Measurements from ENCODE around the gene FNDC3B. TPM values are rescaled to one million over a fixed set of nuclear protein-coding genes. Genes with fewer than 3 reads are reported as not detected.

FNDC3B gene
- total and polyA plus RNA-seq, 4 donors: 23.3 to 74.2 (median 32.9) TPM

DNA sequence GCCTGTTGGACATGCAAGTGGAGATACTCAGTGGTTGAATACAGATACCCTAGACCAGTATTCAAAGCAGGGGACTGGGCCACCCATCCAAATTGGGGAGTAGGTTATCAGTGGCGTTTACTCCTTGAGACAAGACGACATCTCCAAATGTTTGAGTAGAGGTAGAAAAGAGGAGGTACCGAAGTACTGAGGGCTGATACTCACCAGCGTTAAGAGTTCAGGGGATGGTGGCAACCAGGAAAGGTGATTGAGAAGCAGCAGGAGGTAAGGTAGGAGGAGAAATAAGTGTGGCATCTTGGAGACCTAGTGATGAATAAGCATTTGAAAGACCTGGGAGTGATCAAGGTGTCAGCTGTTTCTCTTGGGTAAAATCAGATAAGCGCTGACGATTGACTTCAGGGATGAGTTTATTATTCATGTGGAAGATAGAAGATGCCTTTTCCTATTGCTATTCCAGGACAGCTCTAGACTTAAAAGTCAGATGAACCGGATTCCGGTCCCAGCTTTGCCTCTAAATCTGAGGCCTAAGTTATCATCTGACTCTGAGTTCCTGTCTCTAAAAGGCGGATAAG lies 312.6 kb downstream of the FNDC3B start:
- Histone ChIP-seq H3K27ac (ENCODE audit: low read depth in 1 of 2, low read length in 2 of 2) (no peak overlapping the region), H3K36me3 (ENCODE audit: control insufficient read depth in 4 of 4, insufficient read depth in 3 of 4, low read depth in 1 of 4, low read length in 3 of 4) (peaks cover 9 to 50% (median 38%) of the 10 kb centered on the region in 4 donors), H3K9me3 (ENCODE audit: control insufficient read depth in 4 of 4, low read length in 3 of 4) (no peaks in the 10 kb centered on the region), H3K4me3 (ENCODE audit: low read depth in 1 of 3, low read length in 3 of 3) (no peak overlapping the region), H3K9ac (ENCODE audit: low read depth in 1 of 2, low read length in 2 of 2) (no peak overlapping the region), H3K4me1 (ENCODE audit: control insufficient read depth in 4 of 4, insufficient read depth in 4 of 4, low read length in 3 of 4) (peaks cover 0 to 5% (median 3%) of the 10 kb centered on the region in 4 donors), H3K27me3 (ENCODE audit: control insufficient read depth in 4 of 4, insufficient read depth in 4 of 4, low read length in 3 of 4) (no peaks in the 10 kb centered on the region)
- TF ChIP-seq RAD21 (IDR thresholded peaks at IDR 0.05) (no peak), TAF1 (conservative IDR thresholded peaks at IDR 0.05) (no peak), EGR1 (IDR thresholded peaks at IDR 0.05; ENCODE audit: low read depth in 2 of 2) (no peak), HNF4G (IDR thresholded peaks at IDR 0.05) (no peak), HNF4A (conservative IDR thresholded peaks at IDR 0.05) (no peak), SP1 (IDR thresholded peaks at IDR 0.05) (no peak), RXRA (IDR thresholded peaks at IDR 0.05) (no peak), NR2F2 (IDR thresholded peaks at IDR 0.05) (no peak), GABPA (IDR thresholded peaks at IDR 0.05 in 1 of 2, conservative IDR thresholded peaks at IDR 0.05 in 1 of 2) (no peak), FOXA1 (IDR thresholded peaks at IDR 0.05) (no peak), FOXA2 (IDR thresholded peaks at IDR 0.05) (no peak), YY1 (IDR thresholded peaks at IDR 0.05) (no peak), ATF3 (IDR thresholded peaks at IDR 0.05) (no peak), JUND (IDR thresholded peaks at IDR 0.05) (no peak)
- TF ChIP-seq, protein P1, sequence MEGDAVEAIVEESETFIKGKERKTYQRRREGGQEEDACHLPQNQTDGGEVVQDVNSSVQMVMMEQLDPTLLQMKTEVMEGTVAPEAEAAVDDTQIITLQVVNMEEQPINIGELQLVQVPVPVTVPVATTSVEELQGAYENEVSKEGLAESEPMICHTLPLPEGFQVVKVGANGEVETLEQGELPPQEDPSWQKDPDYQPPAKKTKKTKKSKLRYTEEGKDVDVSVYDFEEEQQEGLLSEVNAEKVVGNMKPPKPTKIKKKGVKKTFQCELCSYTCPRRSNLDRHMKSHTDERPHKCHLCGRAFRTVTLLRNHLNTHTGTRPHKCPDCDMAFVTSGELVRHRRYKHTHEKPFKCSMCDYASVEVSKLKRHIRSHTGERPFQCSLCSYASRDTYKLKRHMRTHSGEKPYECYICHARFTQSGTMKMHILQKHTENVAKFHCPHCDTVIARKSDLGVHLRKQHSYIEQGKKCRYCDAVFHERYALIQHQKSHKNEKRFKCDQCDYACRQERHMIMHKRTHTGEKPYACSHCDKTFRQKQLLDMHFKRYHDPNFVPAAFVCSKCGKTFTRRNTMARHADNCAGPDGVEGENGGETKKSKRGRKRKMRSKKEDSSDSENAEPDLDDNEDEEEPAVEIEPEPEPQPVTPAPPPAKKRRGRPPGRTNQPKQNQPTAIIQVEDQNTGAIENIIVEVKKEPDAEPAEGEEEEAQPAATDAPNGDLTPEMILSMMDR (IDR thresholded peaks at IDR 0.05; ENCODE audit: low read depth, low read length, missing input control): no peak
- TF ChIP-seq, protein P2, sequence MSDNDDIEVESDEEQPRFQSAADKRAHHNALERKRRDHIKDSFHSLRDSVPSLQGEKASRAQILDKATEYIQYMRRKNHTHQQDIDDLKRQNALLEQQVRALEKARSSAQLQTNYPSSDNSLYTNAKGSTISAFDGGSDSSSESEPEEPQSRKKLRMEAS (IDR thresholded peaks at IDR 0.05): no peak
- TF ChIP-seq, protein P3, sequence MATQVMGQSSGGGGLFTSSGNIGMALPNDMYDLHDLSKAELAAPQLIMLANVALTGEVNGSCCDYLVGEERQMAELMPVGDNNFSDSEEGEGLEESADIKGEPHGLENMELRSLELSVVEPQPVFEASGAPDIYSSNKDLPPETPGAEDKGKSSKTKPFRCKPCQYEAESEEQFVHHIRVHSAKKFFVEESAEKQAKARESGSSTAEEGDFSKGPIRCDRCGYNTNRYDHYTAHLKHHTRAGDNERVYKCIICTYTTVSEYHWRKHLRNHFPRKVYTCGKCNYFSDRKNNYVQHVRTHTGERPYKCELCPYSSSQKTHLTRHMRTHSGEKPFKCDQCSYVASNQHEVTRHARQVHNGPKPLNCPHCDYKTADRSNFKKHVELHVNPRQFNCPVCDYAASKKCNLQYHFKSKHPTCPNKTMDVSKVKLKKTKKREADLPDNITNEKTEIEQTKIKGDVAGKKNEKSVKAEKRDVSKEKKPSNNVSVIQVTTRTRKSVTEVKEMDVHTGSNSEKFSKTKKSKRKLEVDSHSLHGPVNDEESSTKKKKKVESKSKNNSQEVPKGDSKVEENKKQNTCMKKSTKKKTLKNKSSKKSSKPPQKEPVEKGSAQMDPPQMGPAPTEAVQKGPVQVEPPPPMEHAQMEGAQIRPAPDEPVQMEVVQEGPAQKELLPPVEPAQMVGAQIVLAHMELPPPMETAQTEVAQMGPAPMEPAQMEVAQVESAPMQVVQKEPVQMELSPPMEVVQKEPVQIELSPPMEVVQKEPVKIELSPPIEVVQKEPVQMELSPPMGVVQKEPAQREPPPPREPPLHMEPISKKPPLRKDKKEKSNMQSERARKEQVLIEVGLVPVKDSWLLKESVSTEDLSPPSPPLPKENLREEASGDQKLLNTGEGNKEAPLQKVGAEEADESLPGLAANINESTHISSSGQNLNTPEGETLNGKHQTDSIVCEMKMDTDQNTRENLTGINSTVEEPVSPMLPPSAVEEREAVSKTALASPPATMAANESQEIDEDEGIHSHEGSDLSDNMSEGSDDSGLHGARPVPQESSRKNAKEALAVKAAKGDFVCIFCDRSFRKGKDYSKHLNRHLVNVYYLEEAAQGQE (IDR thresholded peaks at IDR 0.05): no peak
- 93% methylated on average over 9 of the region's 9 CpGs for WGBS
- no peak for DNase-seq (ENCODE audit: low spot score)

DNA sequence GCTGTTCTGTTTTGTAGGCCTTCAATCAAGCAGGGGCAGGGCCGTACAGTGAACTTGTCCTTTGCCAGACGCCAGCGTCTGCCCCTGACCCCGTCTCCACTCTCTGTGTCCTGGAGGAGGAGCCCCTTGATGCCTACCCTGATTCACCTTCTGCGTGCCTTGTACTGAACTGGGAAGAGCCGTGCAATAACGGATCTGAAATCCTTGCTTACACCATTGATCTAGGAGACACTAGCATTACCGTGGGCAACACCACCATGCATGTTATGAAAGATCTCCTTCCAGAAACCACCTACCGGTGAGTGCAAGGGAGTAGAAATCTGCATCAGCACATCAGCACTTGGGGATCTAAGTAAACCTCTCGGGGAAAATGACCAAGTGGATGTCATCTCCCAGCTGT lies 313.4 kb downstream of the FNDC3B start:
- WGBS: 95% methylated on average over 10 of the region's 10 CpGs
- no peaks in the 10 kb centered on the region for H3K9me3 ChIP-seq (ENCODE audit: control insufficient read depth in 4 of 4, low read length in 3 of 4)
- no peak overlapping the region for H3K9ac ChIP-seq (ENCODE audit: low read depth in 1 of 2, low read length in 2 of 2)
- peaks cover 9 to 42% (median 32%) of the 10 kb centered on the region in 4 donors for H3K36me3 ChIP-seq (ENCODE audit: control insufficient read depth in 4 of 4, insufficient read depth in 3 of 4, low read depth in 1 of 4, low read length in 3 of 4)
- H3K27me3 ChIP-seq (ENCODE audit: control insufficient read depth in 4 of 4, insufficient read depth in 4 of 4, low read length in 3 of 4): no peaks in the 10 kb centered on the region
- no peak for DNase-seq (ENCODE audit: low spot score)
- H3K27ac ChIP-seq (ENCODE audit: low read depth in 1 of 2, low read length in 2 of 2): no peak overlapping the region
- no peak overlapping the region for H3K4me3 ChIP-seq (ENCODE audit: low read depth in 1 of 3, low read length in 3 of 3)
- peaks cover 2 to 12% (median 9%) of the 10 kb centered on the region in 4 donors for H3K4me1 ChIP-seq (ENCODE audit: control insufficient read depth in 4 of 4, insufficient read depth in 4 of 4, low read length in 3 of 4)
- TF ChIP-seq RAD21 (IDR thresholded peaks at IDR 0.05): no peak
- TF ChIP-seq YY1 (IDR thresholded peaks at IDR 0.05): no peak
- TF ChIP-seq GABPA (IDR thresholded peaks at IDR 0.05 in 1 of 2, conservative IDR thresholded peaks at IDR 0.05 in 1 of 2): no peak
- TF ChIP-seq HNF4G (IDR thresholded peaks at IDR 0.05): no peak
- no peak for TF ChIP-seq NR2F2 (IDR thresholded peaks at IDR 0.05)
- no peak for TF ChIP-seq FOXA2 (IDR thresholded peaks at IDR 0.05)
- TF ChIP-seq, protein P1 (IDR thresholded peaks at IDR 0.05; ENCODE audit: low read depth, low read length, missing input control): no peak
- TF ChIP-seq, protein P2 (IDR thresholded peaks at IDR 0.05): no peak
- TF ChIP-seq TAF1 (conservative IDR thresholded peaks at IDR 0.05): no peak
- TF ChIP-seq FOXA1 (IDR thresholded peaks at IDR 0.05): no peak
- TF ChIP-seq HNF4A (conservative IDR thresholded peaks at IDR 0.05): no peak
- TF ChIP-seq EGR1 (IDR thresholded peaks at IDR 0.05; ENCODE audit: low read depth in 2 of 2): no peak
- TF ChIP-seq ATF3 (IDR thresholded peaks at IDR 0.05): no peak
- TF ChIP-seq JUND (IDR thresholded peaks at IDR 0.05): no peak
- no peak for TF ChIP-seq ZBTB33 (IDR thresholded peaks at IDR 0.05)

Data from liver (tissue), 9 donors.